Mammary microvascular endothelial cell (primary cell): ENCODE results near the gene ARHGDIA. TPM values are rescaled to one million over a fixed set of nuclear protein-coding genes. Genes with fewer than 3 reads are reported as not detected.

Experiments
- total RNA-seq: library from RNA; depleted of rRNA; stranded (reverse); fragments of >200 nt; gene quantifications from 2 replicates; pipeline ENCODE4 v1.2.3, GENCODE V29; 2015

Gene ARHGDIA
- total RNA-seq: 405 and 442 TPM in 2 replicates

GRCh38 chr17:81870981-81871386, at the start of gene ARHGDIA:
ARHGDIA (minus strand) TSS chr17:81871337; CDS start chr17:81869930, 1,407 bp downstream.

GRCh38 chr17:81917565-81918332, 46.6 kb upstream of the ARHGDIA start, which contains the start of gene SIRT7:
SIRT7 (minus strand) TSS chr17:81918176; CDS start chr17:81918131, 45 bp downstream.

GRCh38 chr17:81911277-81911961, 40.3 kb upstream of the ARHGDIA start, which contains the start of gene PCYT2:
PCYT2 (minus strand) TSS chr17:81911399; CDS start chr17:81911355, 44 bp downstream.

GRCh38 chr17:81902023-81902652, 31.0 kb upstream of the ARHGDIA start, which contains the start of gene NPB:
NPB (plus strand) TSS chr17:81902238; CDS start chr17:81902278, 40 bp downstream.

GRCh38 chr17:81859906-81860755, 11.0 kb downstream of the ARHGDIA start, which contains the start of gene P4HB:
P4HB (minus strand) TSS chr17:81860535; CDS start chr17:81860471, 64 bp downstream.

GRCh38 chr17:81834831-81835267, 36.3 kb downstream of the ARHGDIA start, which contains the start of gene PPP1R27:
PPP1R27 (minus strand) TSS chr17:81835050; CDS start chr17:81834953, 97 bp downstream.

GRCh38 chr17:81833160-81833920, 37.8 kb downstream of the ARHGDIA start, which contains the start of gene MCRIP1:
MCRIP1 (minus strand) TSS chr17:81833291; CDS start chr17:81824506, 8,785 bp downstream.

Other genes starting within 250 kb of the ARHGDIA start
- 79.1 and 89.9 TPM in 2 replicates for gene NPLOC4, start 234.2 kb downstream of the ARHGDIA start, total RNA-seq
- gene TSPAN10, start 234.1 kb downstream of the ARHGDIA start, total RNA-seq: 0.20 TPM in 1 of 2 replicates, not detected in the other
- 0.20 and 0.25 TPM in 2 replicates for gene PDE6G, start 214.8 kb downstream of the ARHGDIA start, total RNA-seq
- gene OXLD1, start 204.7 kb downstream of the ARHGDIA start, total RNA-seq: 26.7 and 37.2 TPM in 2 replicates
- gene CCDC137, start 204.6 kb downstream of the ARHGDIA start, total RNA-seq: 21.9 and 22.1 TPM in 2 replicates
- 35.6 and 36.0 TPM in 2 replicates for gene ARL16, start 187.5 kb downstream of the ARHGDIA start, total RNA-seq
- gene HGS, start 187.3 kb downstream of the ARHGDIA start, total RNA-seq: 124 and 135 TPM in 2 replicates
- 145 and 156 TPM in 2 replicates for gene MRPL12, start 168.0 kb downstream of the ARHGDIA start, total RNA-seq
- 27.1 and 32.0 TPM in 2 replicates for gene SLC25A10, start 159.1 kb downstream of the ARHGDIA start, total RNA-seq
- not detected in 2 replicates for gene GCGR, start 67.2 kb downstream of the ARHGDIA start, total RNA-seq
- 88.9 and 104 TPM in 2 replicates for gene MCRIP1, start 38.0 kb downstream of the ARHGDIA start, total RNA-seq
- gene PPP1R27, start 36.3 kb downstream of the ARHGDIA start, total RNA-seq: not detected in 2 replicates
- gene P4HB, start 10.8 kb downstream of the ARHGDIA start, total RNA-seq: 1,689 and 1,862 TPM in 2 replicates
- gene ALYREF, start 20.2 kb upstream of the ARHGDIA start, total RNA-seq: 270 and 274 TPM in 2 replicates
- 259 and 262 TPM in 2 replicates for gene ANAPC11, start 20.4 kb upstream of the ARHGDIA start, total RNA-seq
- 0.54 and 1.3 TPM in 2 replicates for gene NPB, start 30.9 kb upstream of the ARHGDIA start, total RNA-seq
- gene PCYT2, start 40.1 kb upstream of the ARHGDIA start, total RNA-seq: 51.8 and 57.0 TPM in 2 replicates
- 15.3 and 18.3 TPM in 2 replicates for gene SIRT7, start 46.8 kb upstream of the ARHGDIA start, total RNA-seq
- 22.3 and 23.3 TPM in 2 replicates for gene MAFG, start 56.4 kb upstream of the ARHGDIA start, total RNA-seq
- 52.5 and 73.9 TPM in 2 replicates for gene PYCR1, start 66.0 kb upstream of the ARHGDIA start, total RNA-seq
- gene MYADML2, start 75.9 kb upstream of the ARHGDIA start, total RNA-seq: not detected in 2 replicates
- gene NOTUM, start 89.8 kb upstream of the ARHGDIA start, total RNA-seq: not detected in 2 replicates
- gene ASPSCR1, start 106.3 kb upstream of the ARHGDIA start, total RNA-seq: 20.9 and 21.3 TPM in 2 replicates
- gene CENPX, start 151.5 kb upstream of the ARHGDIA start, total RNA-seq: 130 TPM in 2 replicates
- gene LRRC45, start 152.0 kb upstream of the ARHGDIA start, total RNA-seq: 25.1 and 29.3 TPM in 2 replicates
- gene RAC3, start 160.3 kb upstream of the ARHGDIA start, total RNA-seq: 15.5 and 16.5 TPM in 2 replicates
- 114 and 147 TPM in 2 replicates for gene DCXR, start 166.4 kb upstream of the ARHGDIA start, total RNA-seq
- 28.5 and 30.8 TPM in 2 replicates for gene RFNG, start 180.5 kb upstream of the ARHGDIA start, total RNA-seq
- gene GPS1, start 180.6 kb upstream of the ARHGDIA start, total RNA-seq: 116 and 127 TPM in 2 replicates
- 81.1 and 101 TPM in 2 replicates for gene DUS1L, start 194.5 kb upstream of the ARHGDIA start, total RNA-seq
- 169 and 174 TPM in 2 replicates for gene FASN, start 226.9 kb upstream of the ARHGDIA start, total RNA-seq